ENCODE measurements around the gene TFR2.

The TFR2 gene

GRCh38 chr7:100679927-100680575 is 38.7 kb upstream of the TFR2 start:
- H2AFZ ChIP-seq (ENCODE audit: low read depth, low read length, severe bottlenecking) = no peak overlapping the region
- H3K9me3 ChIP-seq (ENCODE audit: insufficient read depth, low read length) = no peaks in the 10 kb centered on the region
- H3K36me3 ChIP-seq (ENCODE audit: low read length) = no peaks in the 10 kb centered on the region
- peaks cover 5% of the 10 kb centered on the region; the same call in 1 of the 2 replicates for H3K79me2 ChIP-seq (ENCODE audit: insufficient read depth, low read length)
- no peak overlapping the region for H3K27ac ChIP-seq (ENCODE audit: low read depth, low read length)
- peaks cover 24% of the 10 kb centered on the region for H3F3A ChIP-seq (ENCODE audit: insufficient read depth)
- H3K9ac ChIP-seq (ENCODE audit: low read length) = no peak overlapping the region
- no peak overlapping the region for H3K4me2 ChIP-seq (ENCODE audit: low read depth, low read length, poor library complexity, severe bottlenecking)
- H3K4me3 ChIP-seq (ENCODE audit: insufficient read depth, low read length, poor library complexity, severe bottlenecking) = no peak overlapping the region
- TF ChIP-seq CTCF (IDR thresholded peaks at IDR 0.05; ENCODE audit: insufficient read depth, low read length, poor library complexity, severe bottlenecking) (no peak), EZH2phosphoT487 (conservative IDR thresholded peaks at IDR 0.05; ENCODE audit: low read length) (no peak)
- no peaks in the 10 kb centered on the region for H3K9me2 ChIP-seq (replicated peaks; ENCODE audit: insufficient read depth, low read length)
- no peaks in the 10 kb centered on the region for H3K27me3 ChIP-seq (ENCODE audit: low read length)
- H4K20me1 ChIP-seq (ENCODE audit: low read depth, low read length) = no peaks in the 10 kb centered on the region; the same call in 1 of the 2 replicates

GRCh38 chr7:100679129-100679926 is 38.0 kb upstream of the TFR2 start:
- Histone ChIP-seq H3K9me2 (replicated peaks; ENCODE audit: insufficient read depth, low read length) (no peaks in the 10 kb centered on the region), H4K20me1 (ENCODE audit: low read depth, low read length) (no peaks in the 10 kb centered on the region; the same call in 1 of the 2 replicates), H3K9ac (ENCODE audit: low read length) (no peak overlapping the region), H3K27ac (ENCODE audit: low read depth, low read length) (no peak overlapping the region), H3K9me3 (ENCODE audit: insufficient read depth, low read length) (no peaks in the 10 kb centered on the region), H3K79me2 (ENCODE audit: insufficient read depth, low read length) (peaks cover 11% of the 10 kb centered on the region), H3K27me3 (ENCODE audit: low read length) (no peaks in the 10 kb centered on the region), H3K36me3 (ENCODE audit: low read length) (no peaks in the 10 kb centered on the region), H3F3A (ENCODE audit: insufficient read depth) (peaks cover 24% of the 10 kb centered on the region), H3K4me2 (ENCODE audit: low read depth, low read length, poor library complexity, severe bottlenecking) (no peak overlapping the region), H3K4me3 (ENCODE audit: insufficient read depth, low read length, poor library complexity, severe bottlenecking) (no peak overlapping the region), H2AFZ (ENCODE audit: low read depth, low read length, severe bottlenecking) (no peak overlapping the region)
- TF ChIP-seq CTCF (IDR thresholded peaks at IDR 0.05; ENCODE audit: insufficient read depth, low read length, poor library complexity, severe bottlenecking) (no peak), EZH2phosphoT487 (conservative IDR thresholded peaks at IDR 0.05; ENCODE audit: low read length) (no peak)

GRCh38 chr7:100678291-100678984 is 37.1 kb upstream of the TFR2 start:
- Histone ChIP-seq H3K9me2 (replicated peaks; ENCODE audit: insufficient read depth, low read length) (no peaks in the 10 kb centered on the region), H3K79me2 (ENCODE audit: insufficient read depth, low read length) (peaks cover 13% of the 10 kb centered on the region), H3K4me2 (ENCODE audit: low read depth, low read length, poor library complexity, severe bottlenecking) (no peak overlapping the region), H3K27ac (ENCODE audit: low read depth, low read length) (no peak overlapping the region), H3K36me3 (ENCODE audit: low read length) (no peaks in the 10 kb centered on the region), H3K9me3 (ENCODE audit: insufficient read depth, low read length) (no peaks in the 10 kb centered on the region), H3K9ac (ENCODE audit: low read length) (no peak overlapping the region), H3K27me3 (ENCODE audit: low read length) (no peaks in the 10 kb centered on the region), H3F3A (ENCODE audit: insufficient read depth) (peaks cover 24% of the 10 kb centered on the region), H2AFZ (ENCODE audit: low read depth, low read length, severe bottlenecking) (no peak overlapping the region), H4K20me1 (ENCODE audit: low read depth, low read length) (no peaks in the 10 kb centered on the region; the same call in 1 of the 2 replicates), H3K4me3 (ENCODE audit: insufficient read depth, low read length, poor library complexity, severe bottlenecking) (no peak overlapping the region)
- TF ChIP-seq CTCF (IDR thresholded peaks at IDR 0.05; ENCODE audit: insufficient read depth, low read length, poor library complexity, severe bottlenecking) (no peak), EZH2phosphoT487 (conservative IDR thresholded peaks at IDR 0.05; ENCODE audit: low read length) (no peak)

Data from SU-DHL-6 (cell line).